Esophagus muscularis mucosa (tissue), 3 donors: Measurements from ENCODE around the gene RFX5.

Experiments
- POLR2A ChIP-seq: fragments of 450-650 bp; IDR thresholded peaks from one replicate; pipeline ENCODE4 v1.6.1; 2017; ENCODE audit warnings: antibody characterized with exemption, moderate library complexity, mild to moderate bottlenecking, low read depth
- POLR2AphosphoS5 ChIP-seq, 2 donors: sonication (generic); formaldehyde crosslinking; IDR thresholded peaks; one replicate each; pipeline ENCODE4 v1.6.1; 2017; ENCODE audit warnings: antibody characterized with exemption in 2 of 2
- TF ChIP-seq, protein P1 (sequence below), 3 experiments: fragments of 200-600 bp in 2 of 3; fragments of 450-650 bp in 1 of 3; sonication (generic) in 2 of 3; IDR thresholded peaks; one replicate each; pipeline ENCODE4 v1.5.1; 2017 to 2019; ENCODE audit warnings: antibody characterized with exemption in 3 of 3, mild to moderate bottlenecking in 2 of 3, moderate library complexity in 1 of 3

GRCh38 chr1:151312826-151313225, 34.2 kb downstream of the RFX5 start:
- TF ChIP-seq POLR2A (no peak), POLR2AphosphoS5 (IDR thresholded peaks at IDR 0.05) (no peak)
- TF ChIP-seq, protein P1, sequence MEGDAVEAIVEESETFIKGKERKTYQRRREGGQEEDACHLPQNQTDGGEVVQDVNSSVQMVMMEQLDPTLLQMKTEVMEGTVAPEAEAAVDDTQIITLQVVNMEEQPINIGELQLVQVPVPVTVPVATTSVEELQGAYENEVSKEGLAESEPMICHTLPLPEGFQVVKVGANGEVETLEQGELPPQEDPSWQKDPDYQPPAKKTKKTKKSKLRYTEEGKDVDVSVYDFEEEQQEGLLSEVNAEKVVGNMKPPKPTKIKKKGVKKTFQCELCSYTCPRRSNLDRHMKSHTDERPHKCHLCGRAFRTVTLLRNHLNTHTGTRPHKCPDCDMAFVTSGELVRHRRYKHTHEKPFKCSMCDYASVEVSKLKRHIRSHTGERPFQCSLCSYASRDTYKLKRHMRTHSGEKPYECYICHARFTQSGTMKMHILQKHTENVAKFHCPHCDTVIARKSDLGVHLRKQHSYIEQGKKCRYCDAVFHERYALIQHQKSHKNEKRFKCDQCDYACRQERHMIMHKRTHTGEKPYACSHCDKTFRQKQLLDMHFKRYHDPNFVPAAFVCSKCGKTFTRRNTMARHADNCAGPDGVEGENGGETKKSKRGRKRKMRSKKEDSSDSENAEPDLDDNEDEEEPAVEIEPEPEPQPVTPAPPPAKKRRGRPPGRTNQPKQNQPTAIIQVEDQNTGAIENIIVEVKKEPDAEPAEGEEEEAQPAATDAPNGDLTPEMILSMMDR (IDR thresholded peaks at IDR 0.05) = no peak
